Brain microvascular endothelial cell (primary cell): Measurements from ENCODE around the gene RFLNA.

Experiments used
- DNase-seq: peaks from one replicate; pipeline ENCODE4 v3.0.0-alpha.2; 2020
- H3K27ac ChIP-seq: fragments of 250-450 bp; sonication (Bioruptor Pico); 2 replicates; pipeline ENCODE4 v1.5.1; 2020; ENCODE audit warnings: mild to moderate bottlenecking, moderate library complexity
- H3K27me3 ChIP-seq: fragments of 250-450 bp; sonication (Bioruptor Pico); replicated peaks from 2 replicates; pipeline ENCODE4 v1.5.1; 2020; ENCODE audit warnings: mild to moderate bottlenecking
- H3K36me3 ChIP-seq: fragments of 250-450 bp; sonication (Bioruptor Pico); replicated peaks from 2 replicates; pipeline ENCODE4 v1.5.1; 2020; ENCODE audit warnings: mild to moderate bottlenecking
- H3K4me3 ChIP-seq: 2 replicates; pipeline ENCODE4 v1.5.1; 2011; ENCODE audit warnings: low read depth, mild to moderate bottlenecking, control low read depth, low read length, moderate library complexity
- in situ Hi-C: cut with HindIII; loops from 2 replicates; pipeline ENCODE4 v1.10.0; 2017; ENCODE audit warnings: low sequenced_read_pairs, low pct_ligation_motif_present
- TF ChIP-seq, protein P1 (sequence below): IDR thresholded peaks from 2 replicates; pipeline ENCODE4 v1.5.1; 2011; ENCODE audit warnings: low read depth, mild to moderate bottlenecking, moderate library complexity, low read length, control low read depth, inconsistent platforms; ENCODE audit errors: missing control alignments

Gene RFLNA

DNA sequence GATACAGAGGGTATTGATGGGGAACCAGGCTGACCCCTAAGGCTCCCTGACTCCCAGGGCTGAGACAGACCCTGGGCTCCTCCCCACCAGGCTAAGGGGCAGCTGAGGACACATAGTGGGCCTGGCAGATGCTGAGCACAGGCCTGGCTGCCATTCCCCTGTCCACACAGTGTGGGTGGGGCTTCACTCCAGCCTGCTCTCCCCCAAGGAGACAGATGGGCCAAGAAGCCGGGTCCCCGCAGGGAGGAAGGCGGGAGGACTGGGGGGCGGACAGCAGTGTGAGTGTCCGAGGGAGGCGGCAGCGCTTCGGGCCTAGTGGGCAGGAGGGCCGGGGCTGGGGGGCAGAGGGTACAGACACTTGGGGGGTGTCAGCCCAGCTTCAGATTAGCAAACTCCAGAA lies 32.0 kb downstream of the RFLNA start:
- H3K4me3 ChIP-seq = no peak overlapping the region
- TF ChIP-seq, protein P1, sequence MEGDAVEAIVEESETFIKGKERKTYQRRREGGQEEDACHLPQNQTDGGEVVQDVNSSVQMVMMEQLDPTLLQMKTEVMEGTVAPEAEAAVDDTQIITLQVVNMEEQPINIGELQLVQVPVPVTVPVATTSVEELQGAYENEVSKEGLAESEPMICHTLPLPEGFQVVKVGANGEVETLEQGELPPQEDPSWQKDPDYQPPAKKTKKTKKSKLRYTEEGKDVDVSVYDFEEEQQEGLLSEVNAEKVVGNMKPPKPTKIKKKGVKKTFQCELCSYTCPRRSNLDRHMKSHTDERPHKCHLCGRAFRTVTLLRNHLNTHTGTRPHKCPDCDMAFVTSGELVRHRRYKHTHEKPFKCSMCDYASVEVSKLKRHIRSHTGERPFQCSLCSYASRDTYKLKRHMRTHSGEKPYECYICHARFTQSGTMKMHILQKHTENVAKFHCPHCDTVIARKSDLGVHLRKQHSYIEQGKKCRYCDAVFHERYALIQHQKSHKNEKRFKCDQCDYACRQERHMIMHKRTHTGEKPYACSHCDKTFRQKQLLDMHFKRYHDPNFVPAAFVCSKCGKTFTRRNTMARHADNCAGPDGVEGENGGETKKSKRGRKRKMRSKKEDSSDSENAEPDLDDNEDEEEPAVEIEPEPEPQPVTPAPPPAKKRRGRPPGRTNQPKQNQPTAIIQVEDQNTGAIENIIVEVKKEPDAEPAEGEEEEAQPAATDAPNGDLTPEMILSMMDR = no peak
- in situ Hi-C loops = no loop called here
- H3K27me3 ChIP-seq = no peaks in the 10 kb centered on the region
- no peak overlapping the region for H3K27ac ChIP-seq
- no peak for DNase-seq
- H3K36me3 ChIP-seq = peaks cover 80% of the 10 kb centered on the region

DNA sequence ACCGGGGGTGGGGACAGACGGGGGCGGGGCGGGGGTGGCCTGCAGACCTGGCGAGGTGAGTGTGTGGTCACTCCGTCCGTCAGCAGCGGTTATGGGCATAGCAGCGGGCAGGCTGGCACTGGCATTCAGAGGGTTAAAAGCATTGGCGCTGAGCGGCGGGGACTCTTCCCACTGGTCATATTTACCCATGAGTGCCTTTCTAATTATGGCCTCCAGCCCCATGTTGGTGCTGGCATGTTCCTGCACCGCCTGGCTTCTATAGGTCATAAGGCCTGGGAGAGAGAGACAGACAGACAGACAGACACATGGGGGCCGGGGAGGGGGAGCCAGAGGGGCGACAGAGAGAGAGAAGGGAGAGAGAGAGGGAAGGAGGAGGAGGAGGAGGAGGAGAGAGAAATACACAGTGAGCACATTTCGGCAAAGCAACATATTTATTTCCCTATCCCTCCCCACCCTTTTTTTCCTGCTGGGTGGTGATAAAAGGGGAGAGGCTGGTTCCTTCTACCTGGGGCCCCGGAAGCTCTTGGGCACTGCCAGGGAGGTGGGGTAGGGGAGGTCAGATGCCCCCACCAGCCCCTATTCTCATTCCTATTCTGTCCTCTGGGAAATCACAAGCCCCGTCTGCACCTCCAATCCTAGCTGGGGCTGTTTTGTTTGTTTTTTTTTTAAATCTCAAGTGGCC lies 32.6 kb downstream of the RFLNA start:
- Histone ChIP-seq H3K4me3 (no peak overlapping the region), H3K36me3 (peaks cover 86% of the 10 kb centered on the region), H3K27ac (no peak overlapping the region), H3K27me3 (no peaks in the 10 kb centered on the region)
- DNase-seq = no peak
- in situ Hi-C loops = no loop called here
- TF ChIP-seq, protein P1 = no peak

DNA sequence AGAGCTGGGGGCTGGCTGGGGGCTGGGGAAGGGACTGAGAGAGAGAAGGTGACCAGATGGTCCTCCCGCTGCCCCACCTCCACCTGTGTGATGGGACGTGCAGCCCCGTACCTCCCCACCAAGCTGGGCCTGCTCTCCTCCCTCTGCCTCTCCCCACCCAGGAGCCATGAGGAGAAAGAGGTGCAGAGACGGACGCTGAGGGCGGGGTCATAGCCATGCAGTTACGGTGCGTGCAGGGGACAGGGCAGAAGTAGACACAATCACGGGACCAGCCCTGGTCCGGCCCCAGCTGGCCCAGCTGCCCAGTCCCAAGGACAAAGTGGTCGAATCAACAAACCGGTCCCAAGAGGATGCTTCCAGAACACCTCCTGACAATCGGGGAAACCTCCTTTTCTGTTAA lies 33.2 kb downstream of the RFLNA start:
- H3K27ac ChIP-seq = no peak overlapping the region
- in situ Hi-C loops = no loop called here
- H3K4me3 ChIP-seq = no peak overlapping the region
- H3K36me3 ChIP-seq = peaks cover 92% of the 10 kb centered on the region
- H3K27me3 ChIP-seq = no peaks in the 10 kb centered on the region
- TF ChIP-seq, protein P1 = no peak
- no peak for DNase-seq

DNA sequence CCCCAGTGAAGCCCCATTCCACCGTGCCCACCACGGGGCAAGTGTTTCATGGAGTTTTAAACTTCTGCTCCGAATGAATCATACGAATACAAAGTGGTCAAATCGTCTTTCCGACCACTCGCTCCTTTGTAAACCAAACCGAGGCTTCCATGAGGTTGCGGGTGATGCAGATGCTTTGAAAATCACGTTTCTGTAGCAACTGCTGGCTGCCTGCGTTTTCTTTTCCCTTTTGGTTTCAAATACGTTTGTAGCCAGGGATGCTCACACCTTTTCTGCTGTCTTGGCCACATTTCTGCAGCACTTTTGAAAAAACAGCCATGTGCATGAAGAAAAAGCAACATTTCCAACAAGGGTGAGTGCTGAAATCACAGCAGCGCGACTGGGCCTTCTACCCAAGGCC lies 33.7 kb downstream of the RFLNA start:
- no peak for DNase-seq
- Histone ChIP-seq H3K4me3 (no peak overlapping the region), H3K27me3 (no peaks in the 10 kb centered on the region), H3K27ac (no peak overlapping the region), H3K36me3 (peaks cover 91% of the 10 kb centered on the region)
- in situ Hi-C loops = no loop called here
- TF ChIP-seq, protein P1 = no peak

DNA sequence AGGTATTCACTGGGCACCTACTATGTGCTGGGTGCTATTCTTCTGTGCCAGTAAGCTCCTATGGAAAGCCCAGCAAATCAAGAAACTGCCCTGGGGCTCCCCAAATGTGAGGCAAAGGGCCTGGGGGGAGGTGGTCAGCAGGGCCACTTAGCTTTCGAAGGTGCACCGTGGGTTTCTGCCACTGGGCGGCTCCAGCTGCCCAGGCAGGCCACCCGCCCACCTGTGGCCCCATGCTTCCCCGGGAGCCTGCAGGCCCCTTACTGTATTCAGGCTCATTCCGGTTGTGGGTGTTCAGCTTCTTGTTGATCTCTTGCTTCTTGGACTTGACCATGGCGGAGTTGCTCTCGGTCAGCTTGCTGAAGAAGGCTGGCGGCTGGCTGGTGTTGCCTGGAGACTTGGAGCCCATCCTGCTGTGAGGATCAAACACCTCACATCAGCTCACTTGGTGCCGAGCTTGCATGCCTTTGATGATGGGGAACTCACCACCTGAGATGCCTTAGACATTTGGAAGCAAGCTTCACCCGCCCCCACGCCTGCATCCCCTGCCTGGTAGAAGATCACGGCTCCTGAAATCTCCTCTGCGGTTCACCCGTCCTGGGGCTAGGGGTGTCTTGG lies 37.3 kb downstream of the RFLNA start:
- TF ChIP-seq, protein P1 = peak; percentile 53
- DNase-seq = no peak
- Histone ChIP-seq H3K4me3 (no peak overlapping the region), H3K36me3 (peaks cover 90% of the 10 kb centered on the region), H3K27ac (no peak overlapping the region), H3K27me3 (no peaks in the 10 kb centered on the region)
- in situ Hi-C loops = no loop called here
